H1 (cell line): Measurements from ENCODE around the gene ADAD2.

Experiments used
- CBX5 ChIP-seq: fragments of 300-800, 300-1000 bp; sonication (generic); IDR thresholded peaks from 2 replicates; pipeline ENCODE4 v1.7.1; 2016; ENCODE audit warnings: antibody characterized with exemption, low read length, low read depth
- CHD1 ChIP-seq: IDR thresholded peaks from 2 replicates; pipeline ENCODE4 v1.6.1; 2012; ENCODE audit warnings: low read depth, low read length, improper control_type of control experiment
- CREB1 ChIP-seq: IDR thresholded peaks from 2 replicates; pipeline ENCODE4 v1.6.1; 2012; ENCODE audit warnings: inconsistent platforms
- CTCF ChIP-seq, 3 experiments: IDR thresholded peaks; 1 replicate in 2 of 3; 2 replicates in 1 of 3; pipeline versions ENCODE4 v1.5.1 to v1.6.1; 2011; ENCODE audit warnings: low read length in 3 of 3, mild to moderate bottlenecking in 3 of 3, inconsistent platforms in 2 of 3, low read depth in 1 of 3, moderate library complexity in 1 of 3; ENCODE audit not compliant: insufficient read depth in 1 of 3; ENCODE audit errors: control extremely low read depth in 1 of 3
- EP300 ChIP-seq, 2 experiments: IDR thresholded peaks; 1 replicate in 1 of 2; 2 replicates in 1 of 2; pipeline ENCODE4 v1.6.1; 2011 to 2012; ENCODE audit warnings: low read depth in 2 of 2, low read length in 2 of 2, mild to moderate bottlenecking in 2 of 2, borderline replicate concordance in 1 of 2, inconsistent platforms in 1 of 2, moderate library complexity in 1 of 2
- POLR2A ChIP-seq, 2 experiments: IDR thresholded peaks; 1 replicate in 1 of 2; 2 replicates in 1 of 2; pipeline ENCODE4 v1.6.1; 2011; ENCODE audit warnings: low read depth in 2 of 2, low read length in 2 of 2, mild to moderate bottlenecking in 2 of 2; ENCODE audit errors: control extremely low read depth in 1 of 2
- RAD21 ChIP-seq, 2 experiments: IDR thresholded peaks in 1 of 2; conservative IDR thresholded peaks in 1 of 2; 2 replicates each; pipeline ENCODE4 v1.6.1; 2011; ENCODE audit warnings: low read depth in 2 of 2, low read length in 2 of 2, improper control_type of control experiment in 1 of 2, inconsistent platforms in 1 of 2, mild to moderate bottlenecking in 1 of 2, moderate library complexity in 1 of 2
- SIN3A ChIP-seq, 2 experiments: IDR thresholded peaks in 1 of 2; conservative IDR thresholded peaks in 1 of 2; 2 replicates each; pipeline ENCODE4 v1.6.1; 2011 to 2012; ENCODE audit warnings: low read length in 2 of 2, improper control_type of control experiment in 1 of 2, low read depth in 1 of 2, mild to moderate bottlenecking in 1 of 2
- SP2 ChIP-seq: IDR thresholded peaks from 2 replicates; pipeline ENCODE4 v1.6.1; 2012; ENCODE audit warnings: mild to moderate bottlenecking, low read length, inconsistent platforms
- SUZ12 ChIP-seq: fragments of 200-600 bp; sonication (generic); IDR thresholded peaks from 2 replicates; pipeline ENCODE4 v1.6.1; 2012; ENCODE audit warnings: mild to moderate bottlenecking, inconsistent platforms, low read length, moderate library complexity, mixed read lengths
- TAF7 ChIP-seq: optimal IDR thresholded peaks from 2 replicates; pipeline ENCODE3; 2011; ENCODE audit warnings: low read depth, mild to moderate bottlenecking, inconsistent platforms, low read length, moderate library complexity, borderline replicate concordance

- no peak for TF ChIP-seq EP300 (IDR thresholded peaks at IDR 0.05; ENCODE audit: borderline replicate concordance in 1 of 2, low read depth in 2 of 2, low read length in 2 of 2)
- no peak for TF ChIP-seq SUZ12
- TF ChIP-seq RAD21 (IDR thresholded peaks at IDR 0.05 in 1 of 2, conservative IDR thresholded peaks at IDR 0.05 in 1 of 2; ENCODE audit: low read depth in 2 of 2, low read length in 2 of 2): no peak
- TF ChIP-seq CTCF (IDR thresholded peaks at IDR 0.05; ENCODE audit: control extremely low read depth in 1 of 3, insufficient read depth in 1 of 3, low read depth in 1 of 3, low read length in 3 of 3): no peak
- TF ChIP-seq CBX5: no peak
- TF ChIP-seq CREB1: no peak
- no peak for TF ChIP-seq SIN3A (conservative IDR thresholded peaks at IDR 0.05 in 1 of 2, IDR thresholded peaks at IDR 0.05 in 1 of 2; ENCODE audit: low read depth in 1 of 2, low read length in 2 of 2)
- TF ChIP-seq CHD1: no peak
- TF ChIP-seq POLR2A (IDR thresholded peaks at IDR 0.05; ENCODE audit: control extremely low read depth in 1 of 2, low read depth in 2 of 2, low read length in 2 of 2): no peak
- TF ChIP-seq SP2: no peak
- TF ChIP-seq TAF7: no peak
Observed at GRCh38 chr16:84159007-84159406, 31.9 kb upstream of the ADAD2 start.
